ENCODE data around the gene CNTNAP2. TPM values are rescaled to one million over a fixed set of nuclear protein-coding genes. Genes with fewer than 3 reads are reported as not detected.
A peak's percentile ranks its signal among the peaks of the same experiment; 100 is the strongest.

Gene CNTNAP2
- total RNA-seq, 3 donors from 2014 or later (not counting 1 experiment from before 2014, with no cell fraction given): 0.18 to 1.1 TPM; not detected in 1

GRCh38 chr7:148318102-148318811 lies 2201.7 kb downstream of the CNTNAP2 start:
- Mint-ChIP-seq H3K4me1 (peaks cover under 1 to 6% of the 10 kb centered on the region in 2 donors), H3K9me3 (no peaks in the 10 kb centered on the region), H3K27ac (peak overlapping the region; percentile 17 to 40), H3K4me3 (no peak overlapping the region), H3K27me3 (ENCODE audit: low read depth in 2 of 2) (peaks cover 0 to 8% of the 10 kb centered on the region in 2 donors), H3K36me3 (no peaks in the 10 kb centered on the region)
- Histone ChIP-seq H3K27me3 (ENCODE audit: control insufficient read depth, insufficient read depth, low read length) (no peaks in the 10 kb centered on the region), H3K4me1 (ENCODE audit: control insufficient read depth, insufficient read depth, low read length) (no peaks in the 10 kb centered on the region), H3K4me3 (ENCODE audit: low read length) (no peak overlapping the region), H3K9me3 (ENCODE audit: control insufficient read depth, insufficient read depth, low read length) (no peaks in the 10 kb centered on the region), H3K36me3 (ENCODE audit: control insufficient read depth, insufficient read depth, low read length) (no peaks in the 10 kb centered on the region), H3K27ac (ENCODE audit: low read length) (no peak overlapping the region)
- intact Hi-C loops (cut with micrococcal nuclease): no loop called here
- DNase-seq (no peak), ATAC-seq (peak in 2 of 3 donors; percentile 29 to 57)
- TF ChIP-seq CTCF (IDR thresholded peaks at IDR 0.05): no peak
- 90% methylated on average over 6 of the region's 9 CpGs for WGBS (ENCODE audit: insufficient coverage)

GRCh38 chr7:148318838-148319237 lies 2202.2 kb downstream of the CNTNAP2 start:
- Histone ChIP-seq H3K4me3 (ENCODE audit: low read length) (no peak overlapping the region), H3K4me1 (ENCODE audit: control insufficient read depth, insufficient read depth, low read length) (no peaks in the 10 kb centered on the region), H3K27me3 (ENCODE audit: control insufficient read depth, insufficient read depth, low read length) (no peaks in the 10 kb centered on the region), H3K36me3 (ENCODE audit: control insufficient read depth, insufficient read depth, low read length) (no peaks in the 10 kb centered on the region), H3K27ac (ENCODE audit: low read length) (no peak overlapping the region), H3K9me3 (ENCODE audit: control insufficient read depth, insufficient read depth, low read length) (no peaks in the 10 kb centered on the region)
- WGBS (ENCODE audit: insufficient coverage): no CpG with 5 or more reads among the region's 2 CpGs
- H3K36me3 Mint-ChIP-seq: no peaks in the 10 kb centered on the region
- H3K27me3 Mint-ChIP-seq (ENCODE audit: low read depth in 2 of 2): peaks cover 0 to 8% of the 10 kb centered on the region in 2 donors
- intact Hi-C loops (cut with micrococcal nuclease): no loop called here
- no peak overlapping the region for H3K4me3 Mint-ChIP-seq
- no peak for ATAC-seq
- TF ChIP-seq CTCF (IDR thresholded peaks at IDR 0.05): no peak
- no peak for DNase-seq
- peaks cover 6 to 11% of the 10 kb centered on the region in 2 donors for H3K4me1 Mint-ChIP-seq
- H3K27ac Mint-ChIP-seq: no peak overlapping the region
- H3K9me3 Mint-ChIP-seq: no peaks in the 10 kb centered on the region

GRCh38 chr7:148319316-148319808 lies 2202.8 kb downstream of the CNTNAP2 start:
- Mint-ChIP-seq H3K9me3 (no peaks in the 10 kb centered on the region), H3K36me3 (no peaks in the 10 kb centered on the region), H3K27ac (no peak overlapping the region), H3K4me3 (no peak overlapping the region), H3K27me3 (ENCODE audit: low read depth in 2 of 2) (peaks cover 0 to 8% of the 10 kb centered on the region in 2 donors), H3K4me1 (peaks cover 11 to 12% of the 10 kb centered on the region in 2 donors)
- Histone ChIP-seq H3K27ac (ENCODE audit: low read length) (no peak overlapping the region), H3K36me3 (ENCODE audit: control insufficient read depth, insufficient read depth, low read length) (no peaks in the 10 kb centered on the region), H3K27me3 (ENCODE audit: control insufficient read depth, insufficient read depth, low read length) (no peaks in the 10 kb centered on the region), H3K4me3 (ENCODE audit: low read length) (no peak overlapping the region), H3K9me3 (ENCODE audit: control insufficient read depth, insufficient read depth, low read length) (no peaks in the 10 kb centered on the region), H3K4me1 (ENCODE audit: control insufficient read depth, insufficient read depth, low read length) (no peaks in the 10 kb centered on the region)
- no peak for DNase-seq
- no peak for TF ChIP-seq CTCF (IDR thresholded peaks at IDR 0.05)
- no peak for ATAC-seq
- intact Hi-C loops (cut with micrococcal nuclease): no loop called here
- 91% methylated on average over 6 of the region's 6 CpGs for WGBS (ENCODE audit: insufficient coverage)

All from natural killer cell (primary cell).